Panc1 (cell line): ENCODE measurements around the gene PPIP5K2. TPM values are rescaled to one million over a fixed set of nuclear protein-coding genes. Genes with fewer than 3 reads are reported as not detected.

Experiments
- ATAC-seq: fragments of 200-7000 bp; cut with Tn5 transposase; 2 replicates; pipeline ENCODE4 v1.9.1; 2020; ENCODE audit warnings: mild to moderate bottlenecking, moderate library complexity
- BruUV-seq: library from RNA; stranded (reverse); fragments of 400-500 nt; replicated peaks from 2 replicates; lab custom pipeline; 2021; lab: Mats Ljungman, UMichigan
- CTCF ChIA-PET: fragments of 300-600 bp; sonication (Branson Sonifier 250); formaldehyde crosslinking; loops from one replicate; lab custom pipeline; 2022; ENCODE audit warnings: antibody characterized with exemption; lab: Charles Lee
- POLR2A ChIA-PET: fragments of 300-600 bp; sonication (Branson Sonifier 250); formaldehyde crosslinking; loops from one replicate; lab custom pipeline; 2022; ENCODE audit warnings: antibody characterized with exemption; lab: Charles Lee
- DNase-seq: peaks from one replicate; pipeline ENCODE4 v3.0.0-alpha.2; 2010; ENCODE audit warnings: low read depth, low spot score
- H3K27ac ChIP-seq: 2 replicates; pipeline ENCODE4 v1.5.1; 2011; ENCODE audit warnings: mild to moderate bottlenecking, low read length, inconsistent platforms
- H3K27me3 ChIP-seq: fragments of 200-500 bp; sonication (Bioruptor generic); 2 replicates; pipeline ENCODE4 v1.6.0; 2014; ENCODE audit warnings: low read length, inconsistent platforms; ENCODE audit not compliant: control insufficient read depth, insufficient read depth
- H3K36me3 ChIP-seq: fragments of 200-500 bp; sonication (Bioruptor generic); 2 replicates; pipeline ENCODE4 v1.5.1; 2014; ENCODE audit warnings: inconsistent platforms, mild to moderate bottlenecking, low read length, moderate library complexity; ENCODE audit not compliant: control insufficient read depth, insufficient read depth
- H3K4me1 ChIP-seq: 2 replicates; pipeline ENCODE4 v1.5.1; 2011; ENCODE audit warnings: inconsistent platforms, mild to moderate bottlenecking, low read length, moderate library complexity; ENCODE audit not compliant: control insufficient read depth, insufficient read depth
- H3K4me3 ChIP-seq, 2 experiments: 2 replicates each; pipeline ENCODE4 v1.5.1; 2011 to 2012; ENCODE audit warnings: low read depth in 2 of 2, low read length in 2 of 2, mild to moderate bottlenecking in 2 of 2, inconsistent platforms in 1 of 2, moderate library complexity in 1 of 2
- H3K9me3 ChIP-seq: fragments of 200-500 bp; sonication (Bioruptor generic); 2 replicates; pipeline ENCODE4 v1.5.1; 2014; ENCODE audit warnings: low read depth, mild to moderate bottlenecking, inconsistent platforms, low read length, moderate library complexity; ENCODE audit not compliant: control insufficient read depth, insufficient read depth
- CTCF ChIP-seq: fragments of 450-650 bp; IDR thresholded peaks from 2 replicates; pipeline ENCODE4 v1.5.1; 2017; ENCODE audit warnings: mild to moderate bottlenecking
- POLR2AphosphoS5 ChIP-seq: IDR thresholded peaks from 2 replicates; pipeline ENCODE4 v1.6.1; 2012; ENCODE audit warnings: mild to moderate bottlenecking, low read depth, low read length, moderate library complexity
- REST ChIP-seq, 2 experiments: IDR thresholded peaks; 2 replicates each; pipeline ENCODE4 v1.6.1; 2011 to 2012; ENCODE audit warnings: low read depth in 2 of 2, control low read depth in 1 of 2, low read length in 1 of 2, mild to moderate bottlenecking in 1 of 2, moderate library complexity in 1 of 2; ENCODE audit not compliant: insufficient read depth in 1 of 2
- SIN3A ChIP-seq: IDR thresholded peaks from 2 replicates; pipeline ENCODE4 v1.6.1; 2012; ENCODE audit warnings: low read depth, mild to moderate bottlenecking, low read length, moderate library complexity, borderline replicate concordance; ENCODE audit not compliant: insufficient read depth
- TCF7L2 ChIP-seq: IDR thresholded peaks from 2 replicates; pipeline ENCODE4 v1.6.1; 2011; ENCODE audit warnings: mild to moderate bottlenecking, low read depth, low read length, inconsistent platforms
- in situ Hi-C: cut with HindIII; loops from 2 replicates; pipeline ENCODE4 v1.10.0; 2016; ENCODE audit warnings: low sequenced_read_pairs, low pct_unique_long_range_greater_than_20kb
- intact Hi-C: fragments of 100-400 bp; cut with micrococcal nuclease; formaldehyde crosslinking; loops from one replicate; pipeline ENCODE4 v1.10.0; 2022; ENCODE audit not compliant: unreplicated experiment
- total RNA-seq: library from RNA; stranded (reverse); gene quantifications from one replicate; pipeline ENCODE4 v1.2.1, GENCODE V29; 2021; ENCODE audit not compliant: unreplicated experiment

Gene PPIP5K2
- total RNA-seq, 1 experiment from 2014 or later, result 56.8 TPM

GRCh38 chr5:103207011-103207410 lies 86.9 kb downstream of the PPIP5K2 start:
- ChIA-PET POLR2A (no interaction called here), CTCF (no interaction called here)
- TF ChIP-seq POLR2AphosphoS5 (no peak), CTCF (no peak), REST (IDR thresholded peaks at IDR 0.05; ENCODE audit: insufficient read depth in 1 of 2, low read depth in 2 of 2, low read length in 1 of 2) (no peak), SIN3A (no peak), TCF7L2 (no peak)
- ATAC-seq (no peak), DNase-seq (no peak)
- BruUV-seq, result no TSS peak
- intact Hi-C loops (no loop called here), in situ Hi-C loops (no loop called here)
- Histone ChIP-seq H3K4me3 (no peak overlapping the region), H3K9me3 (no peaks in the 10 kb centered on the region), H3K4me1 (no peaks in the 10 kb centered on the region), H3K27me3 (no peaks in the 10 kb centered on the region), H3K36me3 (no peaks in the 10 kb centered on the region), H3K27ac (no peak overlapping the region)

GRCh38 chr5:103207653-103208052 lies 87.6 kb downstream of the PPIP5K2 start:
- BruUV-seq, result no TSS peak
- DNase-seq (no peak), ATAC-seq (no peak)
- H3K27ac ChIP-seq, result no peak overlapping the region
- intact Hi-C loops, result no loop called here
- POLR2A ChIA-PET, result no interaction called here
- in situ Hi-C loops, result no loop called here
- no peaks in the 10 kb centered on the region for H3K4me1 ChIP-seq
- H3K4me3 ChIP-seq, result no peak overlapping the region
- H3K27me3 ChIP-seq, result no peaks in the 10 kb centered on the region
- no peak for TF ChIP-seq SIN3A
- no peak for TF ChIP-seq REST (IDR thresholded peaks at IDR 0.05; ENCODE audit: insufficient read depth in 1 of 2, low read depth in 2 of 2, low read length in 1 of 2)
- no peak for TF ChIP-seq TCF7L2
- no peaks in the 10 kb centered on the region for H3K9me3 ChIP-seq
- H3K36me3 ChIP-seq, result no peaks in the 10 kb centered on the region
- CTCF ChIA-PET, result interaction anchor here (0.7 kb wide), 1 partner anchor 25 kb away, joined by 4 read pairs; no protein-coding TSS in a partner anchor
